ENCODE results near the gene ADGRG3.

The ADGRG3 gene

DNA sequence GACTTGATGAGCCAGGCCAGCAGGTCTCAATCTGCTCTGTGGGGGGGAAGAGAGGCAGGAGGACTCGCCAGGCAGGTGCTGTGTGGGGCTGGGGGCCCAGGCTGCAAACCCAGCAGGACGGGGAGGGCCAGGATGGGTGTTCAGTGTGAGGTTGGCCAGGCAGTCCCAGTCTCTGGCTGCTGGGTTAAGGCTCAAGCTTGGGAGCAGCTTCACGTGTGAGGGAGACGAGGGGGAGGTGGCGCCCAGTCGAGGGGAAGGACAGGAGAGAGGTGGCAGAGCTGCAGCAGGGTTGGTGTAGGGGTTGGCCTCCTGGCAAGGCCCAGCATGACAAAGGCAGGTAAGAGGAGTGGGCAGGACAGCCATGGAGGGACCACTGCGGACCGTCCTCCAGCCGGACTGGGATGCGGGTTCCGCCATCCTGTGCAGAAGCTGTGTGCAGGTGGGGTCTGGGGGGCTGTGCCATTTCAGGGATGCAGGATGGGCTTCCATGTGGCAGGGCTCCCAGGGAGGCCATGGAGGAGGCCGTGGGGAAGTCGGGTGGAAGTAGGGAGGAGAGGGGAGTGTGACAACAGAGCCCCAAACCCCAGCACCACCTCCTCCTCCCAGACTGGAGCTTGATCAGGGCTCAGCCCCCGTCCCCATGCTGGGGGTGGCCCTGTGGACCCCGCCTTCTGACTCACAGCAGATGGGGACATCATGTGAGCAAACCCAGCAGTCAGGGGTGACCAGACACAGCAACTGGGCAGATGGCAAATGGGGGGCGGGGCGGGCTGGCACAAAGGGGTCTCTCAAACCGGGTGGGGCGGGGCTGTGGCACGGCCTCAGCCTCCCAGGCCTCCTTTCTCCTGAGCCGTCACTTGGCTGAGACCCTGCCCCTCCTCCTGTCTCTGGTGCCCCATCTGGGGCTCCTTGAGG lies 36.9 kb upstream of the ADGRG3 start:
- DNase-seq, result peak; percentile 58

DNA sequence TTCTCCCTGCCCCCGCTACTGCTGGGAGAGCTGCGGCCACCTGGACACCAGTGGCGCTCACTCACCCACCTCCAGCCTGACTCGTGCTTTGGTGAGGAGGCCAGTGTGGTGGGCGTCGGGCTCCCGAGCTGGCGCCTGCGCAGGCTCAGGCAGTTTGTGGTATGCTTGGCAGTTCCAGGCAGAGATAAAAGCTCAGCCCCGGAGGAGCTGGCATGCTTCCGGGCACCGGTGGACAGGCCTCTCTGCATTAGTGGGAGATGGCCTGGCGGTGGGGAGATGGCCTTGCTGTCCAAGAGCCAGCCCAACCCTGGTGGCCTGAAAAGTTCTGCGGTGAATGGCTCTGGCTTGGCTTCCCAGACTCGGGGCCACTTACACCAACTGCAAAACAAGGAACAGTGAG lies 35.5 kb upstream of the ADGRG3 start:
- peak; percentile 31 for DNase-seq

DNA sequence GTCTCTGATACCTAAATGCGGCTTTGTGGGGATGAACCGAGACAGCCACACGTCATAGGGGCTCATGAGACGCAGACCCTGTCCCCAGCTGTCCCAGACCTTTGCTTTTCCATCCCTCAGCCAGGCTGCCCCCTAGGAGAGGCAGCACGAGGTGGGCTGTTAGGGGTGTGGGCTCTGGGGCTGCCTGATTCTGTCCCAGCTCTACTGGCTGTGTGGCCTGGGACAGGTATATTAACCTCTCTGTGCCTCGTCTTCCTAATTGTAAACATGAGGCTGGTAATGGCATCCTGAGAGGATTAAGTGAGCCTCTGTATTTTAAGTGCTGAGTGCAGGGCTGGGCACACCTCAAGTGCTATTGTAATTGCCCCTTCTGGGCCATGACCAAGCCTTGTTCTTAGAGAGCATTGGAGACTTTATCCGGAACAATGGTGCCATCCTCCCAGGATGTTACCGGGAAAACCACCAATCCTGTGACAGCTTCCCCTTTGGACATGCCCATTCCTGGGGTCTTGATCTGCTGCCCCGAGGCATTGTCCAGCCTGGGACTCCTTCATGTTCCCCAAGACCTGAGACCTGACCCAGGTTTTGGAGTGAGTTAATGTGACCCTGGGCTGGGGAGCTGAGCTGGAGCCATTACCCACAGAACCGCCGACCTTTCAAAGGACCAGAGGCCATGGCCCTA lies 34.6 kb upstream of the ADGRG3 start:
- DNase-seq, result no peak

DNA sequence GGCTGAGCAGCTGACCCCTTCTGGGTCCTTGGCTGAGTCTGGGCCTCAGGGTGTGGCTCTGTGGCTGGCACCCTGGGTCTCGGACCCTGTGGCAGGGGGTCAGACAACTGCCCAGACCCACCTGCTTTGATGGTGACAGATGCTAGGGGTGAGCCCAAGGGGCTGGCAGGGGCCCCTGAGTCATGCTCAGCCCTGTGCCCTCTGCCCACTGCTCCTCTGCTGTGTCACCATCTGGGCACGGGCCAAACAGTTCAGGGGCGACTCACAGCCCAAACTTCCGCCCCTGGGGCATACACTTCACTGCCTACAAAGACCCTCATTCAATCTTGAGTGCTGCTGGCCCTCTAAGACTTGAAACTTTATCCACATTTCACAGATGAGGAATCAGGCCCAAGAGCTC lies 33.9 kb upstream of the ADGRG3 start:
- no peak for DNase-seq

DNA sequence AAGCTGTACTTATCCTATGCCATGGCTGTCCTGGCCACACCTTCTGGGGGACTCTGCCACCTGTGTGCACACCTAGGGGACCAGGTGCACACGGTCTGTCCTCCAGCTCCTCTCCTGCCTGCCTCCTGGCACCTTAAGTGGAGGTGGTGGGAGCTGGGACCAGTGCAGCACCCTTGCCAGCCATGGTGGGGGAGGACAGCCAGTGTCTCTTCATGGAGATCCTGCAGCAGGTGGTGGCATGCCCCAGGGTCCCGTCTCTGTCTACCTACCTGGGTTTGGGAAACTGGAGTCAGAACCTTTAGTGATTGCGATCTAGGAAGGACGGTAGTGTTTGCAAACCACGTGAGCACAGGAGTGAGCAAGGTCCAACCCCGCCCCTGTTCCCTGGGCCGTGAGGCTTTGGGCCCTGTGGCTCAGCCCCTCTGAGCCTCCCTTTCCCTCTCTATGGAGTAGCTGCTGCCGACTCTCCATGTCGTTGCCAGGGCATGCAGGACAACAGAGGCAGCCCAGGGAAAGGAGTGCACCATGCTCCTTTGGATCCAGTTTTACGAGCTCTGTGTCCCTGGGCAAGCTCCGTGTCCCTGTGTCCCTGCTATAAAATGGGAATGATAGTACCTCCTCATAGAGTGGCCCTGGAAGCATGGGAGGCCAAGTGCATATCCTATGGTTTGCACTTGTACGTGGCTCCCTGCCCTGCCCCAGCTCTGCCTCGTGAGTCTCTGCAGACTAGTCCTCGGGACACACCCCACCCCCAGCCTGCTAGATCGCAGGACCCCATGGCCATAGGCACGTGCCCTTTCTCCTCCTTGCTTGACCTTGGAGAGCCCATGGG lies 32.6 kb upstream of the ADGRG3 start:
- DNase-seq, result no peak

DNA sequence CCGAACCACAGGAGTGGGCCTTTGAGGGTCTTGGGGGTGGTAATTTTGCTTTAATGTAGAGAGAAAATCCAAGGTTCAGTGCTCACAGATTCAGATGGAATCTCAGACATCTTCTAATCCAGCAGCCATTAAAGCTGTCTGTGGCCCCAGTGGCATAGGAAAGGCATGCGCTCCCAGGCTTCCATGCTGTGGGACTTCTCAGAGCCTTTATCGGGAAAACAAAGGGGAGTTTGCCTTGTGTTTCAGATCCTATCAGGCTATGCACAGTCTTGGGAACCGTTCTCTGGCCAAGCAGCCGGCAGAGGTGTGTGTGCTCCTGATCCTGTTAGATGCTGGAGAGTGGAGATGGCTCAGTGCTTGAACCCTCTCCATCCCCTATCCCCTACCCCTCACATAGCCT lies 31.9 kb upstream of the ADGRG3 start:
- DNase-seq, result no peak

DNA sequence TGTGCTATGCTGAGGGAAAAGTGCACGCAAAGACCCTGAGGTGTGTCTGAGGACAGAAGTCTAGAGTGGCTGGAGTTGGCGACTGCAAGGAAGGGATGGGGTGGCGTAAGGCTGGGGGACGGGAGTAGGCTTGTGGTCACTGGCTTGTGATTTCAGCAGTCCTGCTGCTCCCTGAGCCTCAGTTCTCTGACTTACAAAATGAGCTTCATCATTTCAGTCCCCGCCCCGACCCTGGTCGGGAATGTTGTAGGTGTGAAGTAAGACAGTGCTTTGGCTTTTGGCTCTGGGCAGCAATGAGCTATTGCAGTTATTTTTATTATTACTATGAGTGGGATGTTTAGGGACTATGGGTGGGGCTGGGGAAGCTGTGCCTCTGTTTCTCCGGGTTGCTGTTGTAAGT lies 31.1 kb upstream of the ADGRG3 start:
- peak; percentile 71 for DNase-seq

DNA sequence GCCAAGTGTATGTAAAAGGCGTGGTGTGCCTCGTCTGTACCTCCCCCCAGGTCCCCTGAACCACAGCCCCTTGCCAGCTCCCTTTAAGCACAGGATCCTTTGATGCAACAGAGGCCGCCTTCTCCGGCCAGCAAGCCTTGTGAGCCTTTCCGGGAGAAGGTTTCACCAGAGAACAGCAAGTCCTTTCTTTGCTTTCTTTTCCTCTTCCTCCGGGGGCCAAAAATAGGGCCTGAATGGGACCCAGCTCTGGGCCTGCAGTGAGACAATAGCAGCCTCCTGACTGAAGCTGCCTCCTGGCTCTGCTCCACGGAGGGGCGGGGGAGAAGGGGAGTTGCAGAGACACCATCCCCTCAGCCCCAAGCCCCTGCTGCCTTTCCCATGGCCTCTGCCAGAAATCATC lies 30.7 kb upstream of the ADGRG3 start:
- DNase-seq, result peak; percentile 83

DNA sequence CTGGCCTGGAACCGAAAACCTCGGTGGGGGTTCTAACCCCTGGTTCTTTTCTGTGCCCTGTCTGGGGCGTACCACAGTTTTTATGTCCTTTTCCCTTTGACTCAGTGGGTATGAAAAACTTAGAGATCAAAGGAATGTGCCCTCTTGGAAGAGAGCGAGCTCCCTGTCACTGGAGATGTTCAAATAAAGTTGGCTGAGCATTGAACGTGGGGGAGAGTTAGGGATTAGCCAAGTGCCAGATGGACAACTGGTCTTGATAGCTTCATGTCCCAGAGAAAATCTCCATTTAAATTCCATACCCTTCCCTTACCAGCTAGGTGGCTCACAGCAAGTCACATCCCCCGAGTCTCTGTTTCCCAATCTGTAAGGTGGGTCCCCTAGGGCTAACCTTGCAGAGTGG lies 30.1 kb upstream of the ADGRG3 start:
- DNase-seq, result no peak

DNA sequence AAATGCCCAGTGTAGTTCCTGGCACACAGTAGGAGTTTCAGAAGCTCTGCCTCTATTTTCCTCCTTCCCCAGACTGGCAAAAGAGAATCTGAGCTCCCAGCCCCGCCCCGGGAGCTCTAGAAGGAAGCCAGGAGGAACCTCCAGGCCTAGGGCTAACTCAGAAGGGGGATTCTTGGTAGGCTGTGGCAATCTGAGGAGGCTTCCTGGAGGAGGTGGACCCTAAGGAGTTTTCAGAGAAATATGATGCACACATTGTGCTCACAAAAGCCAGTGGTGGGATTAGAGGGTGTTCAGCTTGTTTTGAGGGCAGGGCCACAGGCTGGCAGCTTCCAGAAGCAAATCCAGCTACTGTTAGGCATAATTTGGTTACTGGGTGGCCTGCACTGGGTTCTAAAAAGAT lies 29.7 kb upstream of the ADGRG3 start:
- DNase-seq, result no peak

DNA sequence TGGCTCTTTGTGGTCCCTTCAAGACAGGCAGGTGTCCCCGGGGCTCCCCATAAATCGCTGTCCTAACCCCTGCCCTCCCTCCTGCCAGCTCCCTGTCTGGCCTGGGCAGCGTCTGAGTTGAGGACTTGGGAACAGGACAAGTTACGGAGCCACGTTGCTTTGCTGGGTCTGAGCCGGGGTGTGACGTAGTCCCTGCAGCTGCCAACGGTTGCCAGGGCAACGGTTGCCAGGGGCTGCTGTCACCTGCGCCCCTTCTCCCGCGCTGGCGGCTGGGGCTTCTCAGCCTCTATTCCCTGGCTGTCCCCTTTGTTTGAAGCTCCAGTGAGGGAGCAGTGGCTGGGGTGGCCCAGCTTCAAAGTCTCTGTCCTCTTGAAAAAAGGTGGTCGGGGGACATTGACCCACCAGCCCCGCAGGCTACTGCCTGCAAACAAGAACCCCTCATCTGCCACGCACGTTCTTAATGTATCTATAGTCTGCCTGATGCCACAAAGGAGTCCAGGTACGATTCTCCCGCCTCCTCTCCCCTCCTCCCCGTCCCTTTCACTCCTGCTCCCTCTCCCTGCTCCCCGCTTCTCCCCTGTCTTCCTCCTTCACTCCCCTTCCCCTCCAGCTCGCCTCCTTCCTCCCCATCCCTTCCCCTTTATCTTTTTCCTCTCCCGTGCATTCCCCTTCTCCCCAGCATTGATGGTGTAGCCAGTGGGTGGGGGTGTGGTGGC lies 28.8 kb upstream of the ADGRG3 start:
- peak; percentile 89 for DNase-seq

DNA sequence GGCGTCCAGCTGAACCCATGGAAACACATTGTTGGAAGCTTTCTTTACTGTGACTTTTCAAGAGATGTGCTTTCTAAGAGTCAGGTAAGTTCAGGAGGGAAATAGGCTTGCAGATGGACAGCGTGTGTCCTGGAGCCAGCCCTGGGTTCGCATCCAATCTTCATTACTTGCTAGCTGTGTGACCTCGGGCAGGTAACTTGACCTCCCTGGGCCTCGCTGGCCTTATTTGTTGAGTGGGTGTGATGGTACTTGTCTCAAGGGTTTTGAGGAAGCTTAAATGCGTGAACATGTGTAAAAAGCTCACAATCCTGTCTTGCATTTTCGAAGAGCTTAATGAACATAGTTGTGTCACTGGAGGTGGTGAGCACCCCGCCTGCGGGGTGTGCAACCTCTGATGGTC lies 27.9 kb upstream of the ADGRG3 start:
- no peak for DNase-seq

DNA sequence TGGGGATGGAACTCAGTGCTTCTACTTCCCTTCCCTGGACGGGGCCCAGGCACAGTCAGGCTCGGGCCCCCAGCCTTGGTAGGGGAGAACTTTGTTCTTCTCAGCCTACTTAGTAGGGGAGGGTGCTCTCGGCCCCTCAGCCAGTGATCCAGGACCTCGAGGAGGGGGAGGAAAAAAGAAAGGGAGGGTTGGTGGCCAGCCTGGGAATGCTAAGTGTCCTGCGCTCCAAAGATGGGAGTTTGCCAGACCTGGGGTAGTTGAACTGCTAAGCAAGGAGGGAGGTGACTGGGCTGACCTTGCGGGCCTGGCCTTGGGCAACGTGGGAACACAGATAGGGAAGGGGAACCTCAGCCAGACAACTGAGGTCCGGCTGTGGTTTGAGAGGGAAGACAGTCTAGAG lies 27.5 kb upstream of the ADGRG3 start:
- peak; percentile 63 for DNase-seq

DNA sequence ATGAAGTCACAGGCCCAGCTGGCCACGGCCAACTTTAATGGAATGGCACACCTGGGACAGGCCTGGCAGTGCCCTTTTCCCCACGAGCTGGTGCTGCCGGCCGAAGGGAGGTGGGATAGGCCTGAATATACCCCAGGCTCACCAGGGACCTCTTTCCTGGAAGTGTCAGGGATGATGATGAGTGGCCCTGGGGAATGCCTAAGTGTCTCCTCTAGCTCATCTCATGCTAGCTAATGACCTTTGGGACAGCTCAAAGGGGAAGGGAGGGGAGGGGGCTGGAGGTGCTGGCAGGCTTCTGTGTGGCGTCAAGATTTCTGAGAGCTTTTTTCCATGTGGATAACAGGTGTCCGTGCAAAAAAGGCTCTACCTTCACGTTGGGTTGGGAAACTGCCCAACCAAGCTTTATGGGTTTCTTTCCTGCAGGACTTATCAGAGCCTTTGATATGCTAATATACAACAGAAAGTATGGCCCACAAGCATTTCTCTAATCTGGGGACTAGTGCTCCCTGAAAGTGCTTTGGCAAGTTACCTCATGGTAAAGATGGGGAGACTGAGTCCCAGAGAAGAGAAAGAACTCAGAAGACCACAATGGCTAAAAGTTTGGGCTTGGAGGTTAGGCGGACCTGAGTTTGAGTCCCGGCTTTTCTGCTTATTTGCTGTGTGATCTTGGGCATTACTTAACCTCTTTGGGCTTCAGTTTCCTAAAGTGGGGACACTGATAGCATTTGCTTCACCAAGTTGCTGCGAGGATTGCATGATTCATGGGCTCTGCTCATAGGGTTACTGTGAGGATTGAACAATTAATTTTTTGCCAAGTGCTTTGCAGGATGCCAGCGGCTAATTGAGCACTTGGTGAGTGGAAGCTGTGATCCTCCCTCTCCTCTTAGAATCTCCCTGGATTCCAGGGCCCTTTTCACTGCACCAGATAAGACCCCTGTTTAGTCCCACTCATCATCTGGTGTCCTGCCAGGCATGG lies 25.7 kb upstream of the ADGRG3 start:
- DNase-seq, result no peak

DNA sequence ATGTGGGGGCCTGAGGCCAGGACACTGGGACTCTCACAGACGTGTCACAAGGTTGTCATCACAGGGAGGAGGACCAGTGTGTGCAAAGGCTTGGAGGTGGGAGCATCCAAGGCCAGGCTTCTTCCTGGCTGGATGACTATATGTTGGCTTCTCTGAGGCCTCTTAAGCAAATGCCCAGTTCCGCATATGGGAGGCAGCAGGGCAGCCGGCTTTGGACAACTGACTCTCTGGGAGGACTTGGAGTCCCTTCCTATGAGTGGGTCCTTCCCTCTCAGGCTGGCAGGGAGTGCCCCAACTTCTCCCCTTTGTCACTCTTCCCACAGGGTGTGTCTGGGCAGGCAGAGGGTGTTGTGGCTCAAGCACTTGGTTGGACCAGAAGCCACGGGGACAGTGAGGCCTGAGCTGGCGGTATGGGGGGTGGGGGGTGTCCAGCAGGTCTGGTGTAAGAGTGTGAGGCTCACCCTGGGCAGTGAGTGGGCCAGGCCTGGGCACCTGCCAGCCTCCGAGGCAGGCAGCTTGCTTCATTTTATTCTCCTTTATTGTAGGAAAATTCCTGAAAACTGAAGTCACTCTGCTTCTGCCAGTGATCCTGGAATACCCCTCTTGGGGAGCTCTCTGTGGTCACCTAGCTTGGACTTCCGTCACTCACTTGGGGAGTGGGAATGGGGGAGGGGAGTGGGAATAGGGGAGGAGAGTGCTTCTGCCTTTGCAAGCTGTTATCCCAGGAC lies 24.8 kb upstream of the ADGRG3 start:
- DNase-seq, result peak; percentile 39

DNA sequence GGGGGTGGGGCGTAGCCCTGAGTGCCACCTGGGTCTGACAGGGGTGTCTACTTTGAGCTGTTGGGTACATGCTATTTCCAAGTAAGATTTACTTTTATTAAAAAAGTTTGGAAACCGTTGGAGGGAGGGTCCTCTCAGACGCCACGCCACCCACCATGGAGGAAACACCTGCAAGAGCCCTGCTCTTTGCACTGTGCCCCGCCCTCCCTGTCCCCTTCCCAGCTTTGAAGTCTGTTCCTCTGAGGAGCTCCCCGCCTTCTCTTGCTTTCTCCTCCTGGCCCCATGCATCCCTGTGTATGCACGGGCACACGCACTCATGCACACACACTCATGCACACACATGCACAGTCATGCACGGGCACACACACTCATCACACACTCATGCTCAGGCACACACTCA lies 24.2 kb upstream of the ADGRG3 start:
- DNase-seq, result no peak

DNA sequence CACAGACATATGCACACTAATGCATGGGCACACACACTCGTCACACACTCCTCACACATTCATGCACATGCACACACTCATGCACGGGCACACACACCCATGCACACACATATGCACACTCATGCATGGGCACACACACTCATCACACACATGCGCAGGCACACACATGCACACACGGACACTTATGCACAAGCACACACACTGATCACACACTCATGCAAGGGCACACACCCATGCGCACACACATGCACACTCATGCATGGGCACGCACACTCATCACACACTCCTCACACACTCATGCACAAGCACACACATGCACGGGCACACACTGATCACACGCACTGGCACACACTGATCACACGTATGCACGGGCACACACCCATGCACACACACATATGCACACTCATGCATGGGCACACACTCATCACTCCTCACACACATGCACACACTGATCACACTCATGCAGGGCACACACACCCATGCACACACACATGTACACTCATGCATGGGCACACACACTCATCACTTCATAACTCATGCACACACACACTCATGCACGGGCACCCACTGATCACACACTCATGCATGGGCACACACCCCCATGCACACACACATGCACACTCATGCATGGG lies 23.6 kb upstream of the ADGRG3 start:
- no peak for DNase-seq

DNA sequence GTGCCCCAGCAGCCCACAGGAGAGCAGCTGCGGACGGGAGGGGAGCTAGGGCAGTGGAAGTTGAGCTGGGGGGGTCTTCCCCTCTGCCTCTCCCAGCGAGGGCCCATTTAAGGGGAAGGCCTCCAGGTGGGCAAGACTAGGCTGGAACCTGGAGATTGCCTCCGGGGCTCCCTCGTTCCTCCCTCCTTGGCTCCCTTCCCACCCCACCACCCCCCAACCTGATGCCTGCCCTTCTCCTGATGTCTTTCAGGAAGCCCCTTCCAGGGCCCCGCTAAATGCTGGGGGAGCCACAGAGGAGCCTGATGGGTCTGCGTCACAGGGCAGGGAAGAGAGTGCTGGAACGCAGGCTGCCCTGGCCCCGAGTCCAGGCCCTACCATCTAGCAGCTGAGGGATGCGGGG lies 22.9 kb upstream of the ADGRG3 start:
- no peak for DNase-seq

DNA sequence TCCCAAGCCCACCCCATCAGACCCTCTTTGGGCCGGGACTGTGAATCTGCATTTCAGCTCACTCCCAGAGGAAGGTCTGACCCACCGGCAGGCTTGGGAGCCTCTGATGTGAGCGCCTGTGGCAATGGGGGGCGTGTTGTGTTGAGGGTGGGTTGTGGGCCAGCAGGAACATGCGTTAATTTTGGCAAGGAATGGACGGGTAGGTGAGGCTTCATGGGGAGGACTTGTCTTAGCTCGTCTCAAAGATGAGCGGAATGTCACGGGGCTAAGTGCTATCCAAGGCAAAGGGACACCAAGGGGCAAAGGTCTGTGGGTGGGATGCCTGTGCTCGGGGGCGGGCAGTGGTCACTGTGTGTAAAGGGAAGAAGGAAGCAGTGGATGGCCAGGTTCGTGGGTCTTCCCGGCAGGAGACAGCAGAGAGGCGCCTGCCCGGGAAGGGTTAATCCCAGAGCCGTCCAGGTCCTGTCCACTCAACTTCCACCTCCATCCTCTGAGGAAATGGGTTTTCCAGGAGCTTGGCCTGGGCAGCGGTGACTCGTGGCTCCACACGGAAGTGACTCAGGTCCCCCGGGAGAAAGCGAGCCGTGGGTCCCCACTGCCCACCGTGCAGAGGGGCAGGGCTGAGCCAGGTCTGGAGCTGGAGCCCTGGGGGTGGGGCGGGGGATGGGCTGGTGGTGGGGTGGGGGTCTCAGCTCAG lies 22.3 kb upstream of the ADGRG3 start:
- no peak for DNase-seq
